Hepatocyte (in vitro differentiated cells): Measurements from ENCODE around the gene CCDC12.

Source experiments
- EZH2 ChIP-seq: fragments of 200-600 bp; sonication (generic); IDR thresholded peaks from 2 replicates; pipeline ENCODE4 v1.6.1; 2016; ENCODE audit warnings: antibody characterized with exemption, mild to moderate bottlenecking, borderline replicate concordance
- TF ChIP-seq, protein P1 (sequence below): fragments of 200-600 bp; sonication (generic); IDR thresholded peaks from 2 replicates; pipeline ENCODE4 v1.5.1; 2016; ENCODE audit warnings: antibody characterized with exemption, mild to moderate bottlenecking; ENCODE audit not compliant: poor library complexity

DNA sequence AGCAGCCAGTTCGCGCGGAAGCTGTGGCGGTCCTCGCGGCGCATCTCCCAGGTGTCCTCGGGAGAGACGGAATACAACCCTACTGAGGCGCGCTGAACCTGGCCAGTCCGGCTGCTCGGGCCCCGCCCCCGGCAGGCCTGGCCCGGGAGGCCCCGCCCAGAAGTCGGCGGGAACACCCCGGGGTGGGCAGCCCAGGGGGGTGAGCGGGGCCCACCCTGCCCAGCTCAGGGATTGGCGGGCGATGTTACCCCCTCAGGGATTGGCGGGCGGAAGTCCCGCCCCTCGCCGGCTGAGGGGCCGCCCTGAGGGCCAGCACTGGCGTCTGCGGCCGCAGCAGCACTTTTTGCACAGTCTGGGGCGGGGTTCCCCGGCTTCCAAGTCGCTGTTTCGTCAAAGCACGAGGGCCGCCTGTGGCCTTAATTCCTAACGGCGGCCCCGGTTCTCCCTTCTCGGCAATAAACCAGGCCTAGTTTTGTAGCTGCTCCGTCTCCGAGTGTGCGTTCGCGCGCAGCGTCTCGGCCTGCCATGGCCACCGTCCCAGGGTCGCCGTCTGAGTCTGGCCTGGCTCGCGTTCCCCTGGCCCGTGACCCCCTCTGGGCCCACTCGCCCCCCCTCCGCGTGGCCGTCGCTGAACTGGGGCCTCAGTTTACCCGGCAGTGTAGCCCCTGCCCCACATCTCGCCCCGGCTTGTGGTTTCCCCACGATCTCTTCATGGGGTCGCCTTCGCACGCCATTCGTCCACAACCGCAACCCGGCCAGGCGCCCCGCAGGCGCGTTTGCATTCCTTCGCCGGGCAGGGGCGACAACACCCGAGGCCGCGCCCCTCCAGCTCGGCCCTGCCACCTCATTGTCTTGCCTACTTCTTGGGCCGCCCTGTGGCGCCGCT lies 32.9 kb upstream of the CCDC12 start:
- TF ChIP-seq, protein P1, sequence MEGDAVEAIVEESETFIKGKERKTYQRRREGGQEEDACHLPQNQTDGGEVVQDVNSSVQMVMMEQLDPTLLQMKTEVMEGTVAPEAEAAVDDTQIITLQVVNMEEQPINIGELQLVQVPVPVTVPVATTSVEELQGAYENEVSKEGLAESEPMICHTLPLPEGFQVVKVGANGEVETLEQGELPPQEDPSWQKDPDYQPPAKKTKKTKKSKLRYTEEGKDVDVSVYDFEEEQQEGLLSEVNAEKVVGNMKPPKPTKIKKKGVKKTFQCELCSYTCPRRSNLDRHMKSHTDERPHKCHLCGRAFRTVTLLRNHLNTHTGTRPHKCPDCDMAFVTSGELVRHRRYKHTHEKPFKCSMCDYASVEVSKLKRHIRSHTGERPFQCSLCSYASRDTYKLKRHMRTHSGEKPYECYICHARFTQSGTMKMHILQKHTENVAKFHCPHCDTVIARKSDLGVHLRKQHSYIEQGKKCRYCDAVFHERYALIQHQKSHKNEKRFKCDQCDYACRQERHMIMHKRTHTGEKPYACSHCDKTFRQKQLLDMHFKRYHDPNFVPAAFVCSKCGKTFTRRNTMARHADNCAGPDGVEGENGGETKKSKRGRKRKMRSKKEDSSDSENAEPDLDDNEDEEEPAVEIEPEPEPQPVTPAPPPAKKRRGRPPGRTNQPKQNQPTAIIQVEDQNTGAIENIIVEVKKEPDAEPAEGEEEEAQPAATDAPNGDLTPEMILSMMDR = peak; percentile 13
- no peak for TF ChIP-seq EZH2
